Activated CD8-positive, alpha-beta memory T cell treated with anti-CD3 and anti-CD28 coated beads, Interleukin-2, amount 50 U/mL, for 1 hour (primary cell): ENCODE results near the gene IGF1R.

ENCODE experiments used
- DNase-seq: peaks from one replicate; pipeline ENCODE4 v3.0.0-alpha.2; 2020; ENCODE audit errors: extremely low read depth

Gene IGF1R

GRCh38 chr15:98671060-98672008, 23.0 kb downstream of the IGF1R start:
- no peak for DNase-seq

DNA sequence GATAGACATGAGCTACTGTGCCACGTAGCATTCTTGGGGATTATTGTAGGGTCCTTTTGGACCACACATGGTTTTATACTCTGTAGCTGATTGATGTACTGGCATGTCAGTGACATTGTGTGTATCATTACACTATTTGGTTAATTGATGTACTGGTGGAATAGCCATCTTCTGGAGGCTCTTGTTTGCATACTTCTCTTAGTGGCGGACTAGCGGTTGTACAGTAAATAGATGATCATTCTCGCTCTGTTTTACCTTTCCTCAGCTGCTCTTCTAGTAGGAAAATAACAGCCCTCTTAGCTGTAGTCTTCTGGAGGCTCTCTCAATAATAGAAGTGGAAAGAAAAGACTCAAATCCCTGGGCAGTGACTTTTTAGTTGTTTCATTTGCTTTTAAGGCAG, 24.8 kb downstream of the IGF1R start:
- no peak for DNase-seq

DNA sequence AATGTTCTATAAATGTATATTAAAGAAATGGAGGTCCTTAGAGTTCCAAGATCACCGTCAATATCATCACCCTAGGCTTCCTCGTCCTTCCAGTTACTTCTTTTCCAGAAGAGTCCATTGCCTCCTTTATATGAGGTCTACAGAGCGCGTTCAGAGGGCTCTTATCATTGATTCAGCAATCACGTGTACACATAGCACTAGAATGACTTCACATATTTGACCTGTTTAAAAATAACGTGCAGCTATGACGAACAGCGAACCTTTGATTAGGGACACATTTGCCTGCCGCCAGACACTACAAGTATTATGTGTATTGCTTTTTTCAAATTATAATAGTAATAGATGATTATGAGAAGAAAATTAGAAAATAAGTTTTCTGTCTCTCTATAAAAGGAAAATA, 26.0 kb downstream of the IGF1R start:
- DNase-seq: no peak

GRCh38 chr15:98676586-98677270, 28.4 kb downstream of the IGF1R start:
- no peak for DNase-seq

DNA sequence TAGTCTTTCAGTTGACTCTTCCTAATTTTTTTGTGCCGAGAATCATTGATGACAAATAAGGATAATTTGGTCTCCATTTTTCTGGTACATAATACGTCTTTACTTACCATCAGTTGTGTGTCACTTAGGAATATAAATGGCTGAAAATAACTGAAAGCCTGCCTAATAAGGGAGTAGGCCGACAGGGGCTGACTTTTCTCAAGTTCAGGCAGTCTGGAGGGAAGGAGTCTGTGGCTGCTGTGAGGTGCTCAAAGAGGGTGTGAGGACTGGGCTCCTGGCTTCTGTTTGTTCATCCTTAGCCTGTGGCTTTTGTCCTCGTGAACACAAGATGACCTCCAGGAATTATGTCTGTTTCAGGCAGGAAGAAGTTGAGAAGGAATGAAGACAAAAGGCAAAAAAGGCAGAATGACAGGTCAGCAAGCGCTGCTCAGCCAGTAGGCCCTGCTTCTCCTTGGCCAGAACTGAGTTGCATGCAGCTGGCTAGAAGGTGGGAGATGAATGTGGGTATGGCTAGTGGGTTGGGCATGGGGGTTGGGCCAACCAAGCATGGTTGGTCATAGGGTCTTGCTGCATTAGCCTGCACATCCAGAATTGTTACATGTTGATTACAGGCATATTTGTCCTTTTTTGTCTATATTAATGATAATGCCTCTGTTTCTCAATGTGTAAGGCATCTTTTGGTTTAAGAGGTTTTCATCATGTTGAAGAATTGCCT, 29.2 kb downstream of the IGF1R start:
- DNase-seq: no peak

GRCh38 chr15:98678484-98678883, 30.1 kb downstream of the IGF1R start:
- DNase-seq: no peak

DNA sequence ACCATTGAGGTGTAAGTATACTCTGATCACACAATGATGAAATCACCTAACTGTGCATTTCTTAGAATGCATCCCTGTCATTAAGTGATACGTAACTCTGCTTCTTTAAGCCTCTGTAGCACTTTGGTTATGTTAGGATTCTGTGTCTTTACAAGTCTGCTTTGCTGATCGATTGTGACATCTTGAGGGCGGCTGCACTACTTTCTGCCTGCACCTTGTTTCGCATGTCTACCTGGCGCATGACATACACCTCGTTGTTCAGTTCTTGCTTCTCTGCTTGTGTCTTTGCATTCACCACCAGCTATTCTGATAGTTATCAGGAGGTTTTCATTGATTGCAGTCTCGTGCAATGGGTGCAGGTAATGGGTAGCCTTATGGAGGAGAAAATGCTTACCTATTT, 32.7 kb downstream of the IGF1R start:
- no peak for DNase-seq

DNA sequence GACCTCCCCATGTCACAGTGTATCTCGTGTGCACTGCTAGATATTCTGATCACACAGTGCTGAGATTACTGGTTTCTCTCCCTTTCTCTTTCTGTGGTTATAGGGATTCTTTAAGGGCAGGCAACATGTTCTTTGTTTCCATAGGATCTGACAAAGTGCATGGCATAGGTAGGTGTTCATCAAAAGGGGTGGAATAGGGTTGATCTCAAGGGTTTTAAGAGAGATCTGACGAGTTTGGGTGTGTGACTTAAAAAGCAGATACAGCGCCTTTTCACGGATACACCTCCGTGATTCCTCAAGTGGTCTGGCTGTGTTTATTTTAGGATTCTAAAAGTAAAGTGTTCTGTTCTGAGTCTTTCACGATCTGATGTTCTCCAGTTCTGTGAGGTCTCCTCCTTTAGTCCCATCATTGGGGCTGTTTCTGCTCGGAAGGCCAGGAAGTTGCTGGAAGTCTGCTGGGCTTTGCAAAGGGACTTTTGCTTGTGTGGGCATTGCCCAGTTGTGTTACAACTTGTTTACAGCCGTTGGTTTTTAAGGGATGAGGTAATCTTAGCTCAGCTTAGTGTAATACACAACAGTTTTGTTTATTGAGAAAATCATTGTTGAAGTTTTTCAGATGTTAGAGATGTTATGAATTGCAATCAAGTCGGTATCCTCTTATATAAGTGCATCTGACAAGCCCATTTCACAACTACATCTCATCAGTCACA, 34.8 kb downstream of the IGF1R start:
- DNase-seq: no peak

- no peak for DNase-seq
These were observed 35.5 kb downstream of the IGF1R start for GRCh38 chr15:98683831-98684230.

- DNase-seq: no peak
These were observed 36.1 kb downstream of the IGF1R start for GRCh38 chr15:98684436-98684835.

GRCh38 chr15:98684995-98685525, 36.7 kb downstream of the IGF1R start:
- DNase-seq: no peak

DNA sequence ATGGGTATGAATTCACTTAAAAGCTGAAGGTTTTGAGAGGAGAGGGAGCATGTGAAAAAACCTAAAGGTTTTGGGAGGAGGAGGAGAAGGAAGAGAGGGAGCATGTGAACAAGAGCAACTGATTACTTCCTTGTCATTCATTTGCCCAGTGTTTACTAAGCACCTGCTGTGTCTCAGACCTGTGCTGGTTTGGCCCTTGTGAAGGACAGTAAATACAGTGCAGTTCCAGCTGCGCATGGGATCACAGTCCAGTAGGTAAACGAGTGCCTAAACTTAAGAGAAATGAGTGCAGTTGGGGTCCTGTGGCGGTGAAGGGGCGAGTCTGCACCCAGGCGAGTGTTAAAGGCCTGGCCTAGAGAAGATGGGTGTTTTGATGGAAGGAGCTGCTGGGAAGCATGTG, 38.6 kb downstream of the IGF1R start:
- DNase-seq: no peak

DNA sequence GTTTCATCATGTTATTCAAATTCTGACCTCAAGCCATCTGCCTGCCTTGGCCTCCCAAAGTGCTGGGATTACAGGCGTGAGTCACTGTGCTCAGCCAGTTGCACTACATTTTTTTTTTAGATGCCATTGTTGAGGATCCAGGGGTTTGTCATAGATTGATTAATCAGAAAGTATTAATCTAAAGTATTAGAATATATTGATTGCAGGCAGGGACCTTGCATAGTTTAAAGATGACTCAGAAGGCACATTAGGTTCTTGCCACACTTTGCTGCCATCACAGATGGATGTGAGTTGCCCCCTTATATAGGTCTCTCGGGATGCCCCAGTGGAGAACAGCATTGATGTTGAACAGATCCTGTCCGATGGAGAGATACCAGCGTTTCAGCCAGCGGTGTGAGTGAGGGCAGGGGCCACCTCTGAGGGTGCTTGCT, 41.1 kb downstream of the IGF1R start:
- no peak for DNase-seq

- no peak for DNase-seq
These were observed 42.1 kb downstream of the IGF1R start for GRCh38 chr15:98690272-98690950.

DNA sequence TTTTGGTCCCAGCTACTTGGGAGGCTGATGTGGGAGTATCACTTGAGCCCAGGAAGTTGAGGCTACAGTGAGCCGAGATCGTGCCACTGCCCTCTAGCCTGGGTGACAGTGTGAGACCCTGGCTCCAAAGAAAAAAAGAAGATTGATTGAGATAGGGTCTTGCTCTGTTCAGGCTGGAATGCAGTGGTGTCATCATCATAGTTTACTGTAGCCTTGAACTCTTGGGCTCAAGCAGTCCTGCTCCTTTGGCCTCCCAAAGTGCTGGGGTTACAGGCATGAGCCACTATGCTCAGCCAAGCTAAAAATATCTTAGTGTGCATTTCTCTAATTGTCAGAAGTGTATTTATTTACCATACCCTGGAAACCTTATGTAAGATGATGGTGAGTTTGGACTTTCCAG, 43.9 kb downstream of the IGF1R start:
- DNase-seq: no peak

DNA sequence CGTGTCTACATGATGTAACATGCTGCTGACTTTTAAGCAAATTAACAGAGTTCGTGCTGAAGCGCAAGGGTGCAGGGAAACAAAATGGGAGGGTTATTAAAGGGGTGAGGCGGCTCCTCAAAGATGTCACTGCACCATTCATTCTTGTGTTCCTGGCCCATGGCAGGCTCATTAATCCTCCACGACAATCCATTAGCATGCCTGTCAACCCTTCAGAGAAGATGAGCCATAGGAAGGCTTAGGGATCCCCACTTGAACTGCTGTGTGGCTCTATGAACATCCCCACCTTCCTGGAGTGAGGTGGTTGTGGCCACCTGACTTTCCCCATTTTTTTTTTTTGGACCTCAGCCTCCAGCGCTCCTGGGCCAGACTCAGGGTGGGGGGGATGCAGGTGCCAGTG, 45.8 kb downstream of the IGF1R start:
- no peak for DNase-seq

GRCh38 chr15:98698792-98699191, 50.5 kb downstream of the IGF1R start:
- no peak for DNase-seq

GRCh38 chr15:98699591-98700424, 51.5 kb downstream of the IGF1R start:
- DNase-seq: no peak

GRCh38 chr15:98700519-98700918, 52.2 kb downstream of the IGF1R start:
- no peak for DNase-seq

DNA sequence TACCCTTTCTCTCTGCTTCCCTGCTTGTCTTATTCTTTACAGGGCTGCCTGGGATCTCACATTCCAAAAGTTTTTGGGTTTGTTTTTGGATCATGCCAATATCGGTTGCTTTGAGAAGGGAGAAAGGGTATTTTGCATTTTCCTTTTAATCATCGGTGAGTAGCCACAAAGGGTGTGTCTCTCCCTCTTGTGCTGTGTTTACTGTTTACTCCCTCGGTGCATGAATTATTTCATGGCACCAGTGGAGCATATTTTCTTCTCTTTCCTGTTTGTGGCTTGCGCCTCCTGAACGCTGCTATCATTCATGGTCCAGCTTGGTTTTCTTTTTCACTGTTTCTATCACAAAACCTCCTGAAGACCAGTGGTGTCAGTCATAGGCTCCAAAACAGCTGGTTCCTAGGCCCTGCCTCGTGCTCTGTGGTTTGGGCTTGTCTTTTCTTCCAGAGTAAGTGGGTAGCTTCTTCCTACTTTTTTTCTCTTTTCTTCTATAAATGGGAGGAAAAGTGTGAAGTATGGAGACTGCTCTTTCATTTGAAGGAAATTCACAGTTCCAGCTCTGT, 54.9 kb downstream of the IGF1R start:
- no peak for DNase-seq
